Activated naive CD4-positive, alpha-beta T cell treated with anti-CD3 and anti-CD28 coated beads, Interleukin-2, amount 50 U/mL, for 16 hours (primary cell): ENCODE results near the gene ASCL3.
"Not testable (repeated sequence)": the region's sequence is repeated elsewhere in the genome, so short reads cannot be mapped to it uniquely, and the experiment has no call there.

Experiments
- DNase-seq: peaks from one replicate; pipeline ENCODE4 v3.0.0-alpha.2; 2020

The ASCL3 gene

GRCh38 chr11:8947230-8947943 lies 4.6 kb upstream of the ASCL3 start:
- DNase-seq: no peak

GRCh38 chr11:8941341-8942103 lies 1.3 kb downstream of the ASCL3 start:
- no peak for DNase-seq

GRCh38 chr11:8937659-8938058 lies 5.2 kb downstream of the ASCL3 start:
- DNase-seq: no peak

DNA sequence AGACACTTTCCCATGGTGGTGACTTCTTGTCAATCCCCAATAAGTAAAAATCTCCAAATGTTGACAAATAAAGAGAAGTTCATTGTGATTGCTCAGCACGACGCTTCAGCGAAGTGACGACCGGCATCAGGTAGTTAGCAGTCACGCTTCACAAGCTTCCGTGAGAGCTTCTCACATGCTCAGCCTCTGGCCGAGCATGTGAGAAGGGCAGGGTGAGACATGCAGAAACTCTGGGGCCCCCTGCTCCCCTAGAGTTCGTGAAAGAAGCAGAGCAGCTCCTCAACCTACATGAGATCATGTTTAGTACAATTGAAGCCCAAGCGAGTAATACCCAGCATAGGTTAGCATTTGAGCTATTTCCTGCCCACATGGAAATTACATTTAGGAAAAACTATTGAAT lies 5.7 kb downstream of the ASCL3 start:
- no peak for DNase-seq

DNA sequence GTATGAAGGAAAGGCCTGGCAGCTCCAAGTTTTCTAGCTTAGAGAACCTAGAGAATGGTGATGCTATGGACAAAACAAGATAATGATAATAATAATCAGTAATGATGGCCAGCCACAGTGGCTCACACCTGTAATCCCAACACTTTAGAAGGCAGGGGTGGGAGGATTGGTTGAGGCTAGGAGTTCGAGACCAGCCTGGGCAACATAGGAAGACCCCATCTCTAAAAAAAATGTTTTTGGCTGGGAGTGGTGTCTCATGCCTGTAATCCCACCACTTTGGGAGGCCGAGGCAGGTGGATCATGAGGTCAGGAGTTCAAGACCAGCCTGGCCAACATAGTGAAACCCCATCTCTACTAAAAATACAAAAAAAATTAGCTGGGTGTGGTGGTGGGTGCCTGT lies 7.0 kb downstream of the ASCL3 start:
- DNase-seq: not testable (repeated sequence)

GRCh38 chr11:8934742-8935488 lies 7.9 kb downstream of the ASCL3 start:
- no peak for DNase-seq

DNA sequence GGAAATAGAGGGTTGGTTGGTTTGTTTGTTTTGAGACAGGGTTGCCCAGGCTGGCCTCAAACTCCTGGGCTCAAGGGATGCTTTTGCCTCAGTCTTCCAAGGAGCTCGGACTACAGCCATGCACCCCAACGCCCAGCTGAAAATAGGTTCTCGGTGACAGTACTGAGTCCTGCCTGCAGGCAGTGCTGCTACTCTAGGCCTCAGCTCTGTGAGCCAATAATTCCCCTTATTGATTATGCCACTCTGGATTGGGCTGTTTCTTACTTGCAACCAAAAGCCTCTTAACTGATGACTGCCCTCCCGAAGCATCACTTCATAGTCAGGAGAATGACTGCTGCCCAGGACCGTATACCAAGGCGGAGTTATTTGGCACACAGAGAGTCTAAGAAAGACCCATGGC lies 8.9 kb downstream of the ASCL3 start:
- DNase-seq: no peak

GRCh38 chr11:8932564-8933180 lies 10.1 kb downstream of the ASCL3 start, which contains the start of gene C11orf16:
C11orf16 (minus strand) TSS chr11:8932947; CDS start chr11:8932308, 639 bp downstream.
- DNase-seq: no peak

DNA sequence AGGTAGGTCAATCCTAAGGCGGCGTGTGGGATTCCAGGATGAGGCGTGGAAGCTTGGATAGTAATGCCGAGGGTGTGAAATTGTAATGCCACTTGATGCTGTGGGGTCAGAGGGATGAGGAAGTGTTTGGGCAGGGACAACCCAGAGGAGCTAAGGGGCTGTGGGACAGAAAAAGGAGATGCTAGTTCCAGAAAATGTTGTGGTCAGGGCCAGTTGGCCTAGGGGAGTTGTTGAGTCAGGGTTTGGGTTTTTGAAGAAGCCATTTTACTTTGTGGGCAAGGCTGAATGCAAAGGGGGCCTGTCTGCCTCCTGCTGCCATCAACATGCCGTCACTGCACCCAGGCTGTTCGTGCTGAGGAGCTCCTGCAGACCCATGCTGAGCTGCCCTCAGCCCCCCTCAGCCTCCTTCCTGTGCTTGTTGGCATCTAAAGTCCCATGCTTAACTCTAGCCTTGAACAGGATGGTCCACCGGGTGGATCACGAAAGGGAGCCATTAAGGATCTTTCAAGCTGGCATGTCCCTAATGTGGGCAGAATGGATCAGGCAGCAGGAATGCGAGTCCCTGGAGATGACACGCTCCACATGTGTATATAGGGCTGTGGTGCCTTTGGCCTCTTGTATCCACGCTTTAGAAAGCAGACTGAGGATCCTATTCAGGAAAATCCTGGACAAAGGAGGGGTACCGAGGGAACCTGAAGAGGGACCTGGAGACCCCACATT lies 12.2 kb downstream of the ASCL3 start:
- DNase-seq: no peak

GRCh38 chr11:8928981-8929615 lies 13.7 kb downstream of the ASCL3 start:
- no peak for DNase-seq

- DNase-seq: no peak
Observed at GRCh38 chr11:8928205-8928604, 14.6 kb downstream of the ASCL3 start.

DNA sequence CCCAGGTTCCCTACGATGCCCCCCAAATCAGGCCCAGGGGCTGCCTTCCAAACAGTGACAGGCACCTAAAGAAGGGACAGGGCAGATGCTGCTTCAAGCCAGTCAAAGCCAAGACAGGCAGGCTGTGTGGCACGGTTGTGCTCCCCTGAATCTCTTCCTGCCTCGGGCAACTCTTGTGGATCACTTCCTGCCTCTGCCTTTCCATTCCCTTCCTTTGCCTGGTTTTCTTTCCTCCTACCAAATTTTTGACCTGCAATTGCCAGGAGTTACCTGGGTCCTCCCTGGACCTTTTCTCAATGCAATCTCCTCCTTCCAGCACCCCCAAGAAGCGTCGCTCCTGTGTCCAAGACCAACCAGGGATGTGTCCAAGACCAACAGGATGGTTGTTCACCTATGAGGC lies 15.6 kb downstream of the ASCL3 start:
- no peak for DNase-seq

GRCh38 chr11:8926236-8926635 lies 16.6 kb downstream of the ASCL3 start:
- DNase-seq: no peak

DNA sequence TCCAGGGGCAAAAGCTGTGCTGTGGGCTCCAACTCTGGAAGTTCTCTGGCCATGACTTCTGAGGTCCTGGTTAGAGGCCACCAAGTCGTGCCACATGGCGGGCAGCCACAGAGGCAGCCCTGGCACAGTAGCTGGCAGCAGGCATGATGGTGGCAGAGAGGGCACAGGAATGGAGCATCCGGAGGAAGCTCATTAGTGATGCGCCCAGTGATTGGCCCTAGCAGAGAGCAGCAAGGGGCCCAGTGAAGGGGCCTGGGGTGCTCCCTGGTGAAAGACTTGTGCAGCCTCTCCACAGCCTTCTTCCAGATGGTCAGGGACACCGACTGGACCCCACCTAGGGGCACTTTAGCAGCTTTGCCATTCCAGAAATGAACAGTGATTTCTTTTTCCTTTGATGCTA lies 17.1 kb downstream of the ASCL3 start:
- DNase-seq: no peak

- no peak for DNase-seq
Observed at GRCh38 chr11:8922691-8923090, 20.1 kb downstream of the ASCL3 start.

DNA sequence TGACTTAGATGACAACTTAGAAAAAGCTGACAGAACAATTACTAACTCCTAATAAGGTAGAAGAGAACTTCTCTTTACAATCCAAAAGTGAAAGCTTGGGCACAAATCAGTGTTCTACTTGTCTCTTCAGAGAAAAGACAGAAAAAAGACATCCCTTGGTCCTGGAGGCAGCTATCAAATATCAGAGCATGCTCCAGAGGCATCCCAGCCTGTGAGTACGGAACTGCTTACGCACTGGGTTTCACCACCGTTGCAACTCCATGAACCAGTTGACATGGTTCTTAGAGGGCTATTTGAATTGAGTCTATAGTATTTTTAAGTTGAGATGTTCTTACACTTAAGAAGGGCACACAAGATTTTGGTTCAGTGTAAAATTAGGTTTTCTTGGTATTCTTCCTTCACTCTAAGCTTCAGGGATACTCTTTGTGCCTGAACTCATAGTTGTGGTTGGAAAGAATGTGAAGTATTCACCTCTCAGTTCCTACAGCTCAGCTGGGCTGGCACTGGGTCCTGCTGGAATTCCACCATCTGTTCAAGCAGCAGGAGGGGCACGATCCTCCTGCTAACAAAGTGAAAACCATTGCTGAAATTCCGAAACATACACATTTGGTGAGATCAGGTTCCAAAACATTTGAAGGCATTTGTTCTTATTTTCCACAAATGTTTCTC lies 25.5 kb downstream of the ASCL3 start:
- DNase-seq: no peak

DNA sequence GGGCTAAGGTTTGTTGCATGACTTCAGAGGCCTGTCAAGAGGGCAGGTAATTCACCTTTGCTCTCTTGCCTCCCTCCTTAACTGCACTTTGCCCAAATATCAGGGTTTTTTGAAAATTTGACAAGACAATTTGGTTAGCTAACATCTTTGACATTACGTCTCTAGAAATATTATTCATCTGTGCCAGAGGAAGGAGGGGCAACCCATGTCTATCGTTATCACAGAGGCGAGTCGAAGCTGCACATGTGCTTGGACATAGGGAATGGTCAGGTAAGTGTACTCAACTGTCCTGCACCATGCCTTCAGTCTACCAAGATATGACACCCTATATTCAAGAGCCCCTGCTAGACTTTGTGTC lies 28.2 kb downstream of the ASCL3 start:
- DNase-seq: no peak

- peak; percentile 48 for DNase-seq
Observed at GRCh38 chr11:8913961-8914660, 28.7 kb downstream of the ASCL3 start.

DNA sequence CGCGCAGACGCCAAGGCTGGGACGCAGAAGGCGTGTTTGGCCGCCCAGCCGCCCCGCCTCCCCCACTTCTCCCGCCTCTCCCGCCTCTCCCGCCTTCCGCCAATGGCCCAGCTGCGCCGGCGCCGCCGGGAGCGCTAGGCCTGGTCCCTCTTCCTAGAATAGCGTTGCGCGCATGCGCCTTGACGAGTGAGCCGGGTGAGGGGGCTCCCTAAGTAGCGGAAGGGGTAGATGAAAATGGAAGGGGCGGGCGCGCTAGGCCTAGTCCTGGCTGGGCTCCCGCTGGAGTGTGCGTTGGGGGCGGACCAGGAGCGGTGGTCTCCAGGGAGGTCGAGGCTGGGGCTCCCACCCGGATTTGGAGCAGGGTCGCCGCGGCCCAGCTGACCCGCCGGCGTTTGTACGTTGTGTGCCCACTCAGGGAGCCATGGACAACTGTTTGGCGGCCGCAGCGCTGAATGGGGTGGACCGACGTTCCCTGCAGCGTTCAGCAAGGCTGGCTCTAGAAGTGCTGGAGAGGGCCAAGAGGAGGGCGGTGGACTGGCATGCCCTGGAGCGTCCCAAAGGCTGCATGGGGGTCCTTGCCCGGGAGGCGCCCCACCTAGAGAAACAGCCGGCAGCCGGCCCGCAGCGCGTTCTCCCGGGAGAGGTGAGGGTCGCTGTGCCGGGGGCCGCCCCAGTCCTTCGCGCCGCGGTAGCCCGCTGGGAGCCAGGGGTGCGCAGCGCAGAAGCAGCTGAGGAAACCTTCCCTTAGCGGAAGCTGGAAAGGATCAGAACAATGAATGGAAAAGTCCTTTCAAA lies 31.6 kb downstream of the ASCL3 start, which contains the start of gene AKIP1:
TSS of gene AKIP1 (plus strand) at position 161 of the 795 bp plus-strand sequence. CDS start at position 422, 261 bp downstream.
- peak; percentile 79 for DNase-seq

- no peak for DNase-seq
Observed at GRCh38 chr11:8910649-8911026, 32.2 kb downstream of the ASCL3 start.
